ENCODE measurements around the gene MRGPRX2. TPM values are rescaled to one million over a fixed set of nuclear protein-coding genes. Genes with fewer than 3 reads are reported as not detected.

The MRGPRX2 gene
- total RNA-seq, 1 donor from 2014 or later, result not detected

- Histone ChIP-seq H3K4me2 (ENCODE audit: low read length) (no peak overlapping the region), H3K9ac (ENCODE audit: low read length) (no peak overlapping the region), H3K79me2 (ENCODE audit: insufficient read depth, low read length) (no peaks in the 10 kb centered on the region), H3K9me3 (ENCODE audit: insufficient read depth, low read depth, low read length) (no peaks in the 10 kb centered on the region), H2AFZ (ENCODE audit: low read depth, low read length) (no peak overlapping the region), H3K36me3 (ENCODE audit: insufficient read depth, low read length) (no peaks in the 10 kb centered on the region), H3K27me3 (ENCODE audit: insufficient read depth, low read length) (no peaks in the 10 kb centered on the region), H3K27ac (ENCODE audit: low read depth, low read length) (no peak overlapping the region), H4K20me1 (ENCODE audit: insufficient read depth, low read length) (no peaks in the 10 kb centered on the region), H3K4me3 (ENCODE audit: insufficient read depth, low read depth, low read length) (no peak overlapping the region), H3K4me1 (ENCODE audit: insufficient read depth, low read length) (peaks cover 16% of the 10 kb centered on the region)
- no peak for TF ChIP-seq EZH2 (IDR thresholded peaks at IDR 0.05; ENCODE audit: insufficient read depth, low read length)
- no peak for TF ChIP-seq CTCF (IDR thresholded peaks at IDR 0.05; ENCODE audit: insufficient read depth, low read depth, low read length)
- FAIRE-seq (no peak), DNase-seq (ENCODE audit: low read depth) (no peak)
- H3K27me3 Mint-ChIP-seq (ENCODE audit: low read depth, unreplicated experiment), result peaks cover 8% of the 10 kb centered on the region
- H3K27ac Mint-ChIP-seq (ENCODE audit: unreplicated experiment), result peak overlapping the region; percentile 31
- no peaks in the 10 kb centered on the region for H3K9me3 Mint-ChIP-seq (ENCODE audit: unreplicated experiment)
- H3K4me3 Mint-ChIP-seq (ENCODE audit: unreplicated experiment), result no peak overlapping the region
- H3K36me3 Mint-ChIP-seq (ENCODE audit: low read depth, unreplicated experiment), result no peaks in the 10 kb centered on the region
- H3K4me1 Mint-ChIP-seq (ENCODE audit: low read depth, unreplicated experiment), result peaks cover 23% of the 10 kb centered on the region
These were observed 30.8 kb upstream of the MRGPRX2 start for GRCh38 chr11:19091366-19091765.

- Histone ChIP-seq H3K4me1 (ENCODE audit: insufficient read depth, low read length) (peaks cover 16% of the 10 kb centered on the region), H3K27me3 (ENCODE audit: insufficient read depth, low read length) (no peaks in the 10 kb centered on the region), H2AFZ (ENCODE audit: low read depth, low read length) (no peak overlapping the region), H3K79me2 (ENCODE audit: insufficient read depth, low read length) (no peaks in the 10 kb centered on the region), H3K4me2 (ENCODE audit: low read length) (no peak overlapping the region), H3K9ac (ENCODE audit: low read length) (no peak overlapping the region), H4K20me1 (ENCODE audit: insufficient read depth, low read length) (no peaks in the 10 kb centered on the region), H3K4me3 (ENCODE audit: insufficient read depth, low read depth, low read length) (no peak overlapping the region), H3K9me3 (ENCODE audit: insufficient read depth, low read depth, low read length) (no peaks in the 10 kb centered on the region), H3K36me3 (ENCODE audit: insufficient read depth, low read length) (no peaks in the 10 kb centered on the region), H3K27ac (ENCODE audit: low read depth, low read length) (no peak overlapping the region)
- Mint-ChIP-seq H3K4me1 (ENCODE audit: low read depth, unreplicated experiment) (peaks cover 18% of the 10 kb centered on the region), H3K9me3 (ENCODE audit: unreplicated experiment) (no peaks in the 10 kb centered on the region), H3K27me3 (ENCODE audit: low read depth, unreplicated experiment) (peaks cover 5% of the 10 kb centered on the region), H3K27ac (ENCODE audit: unreplicated experiment) (no peak overlapping the region), H3K36me3 (ENCODE audit: low read depth, unreplicated experiment) (no peaks in the 10 kb centered on the region), H3K4me3 (ENCODE audit: unreplicated experiment) (no peak overlapping the region)
- FAIRE-seq (no peak), DNase-seq (ENCODE audit: low read depth) (no peak)
- no peak for TF ChIP-seq CTCF (IDR thresholded peaks at IDR 0.05; ENCODE audit: insufficient read depth, low read depth, low read length)
- TF ChIP-seq EZH2 (IDR thresholded peaks at IDR 0.05; ENCODE audit: insufficient read depth, low read length), result no peak
These were observed 28.9 kb upstream of the MRGPRX2 start for GRCh38 chr11:19089421-19089820.

GRCh38 chr11:19088791-19089190, 28.3 kb upstream of the MRGPRX2 start:
- no peak for FAIRE-seq
- Mint-ChIP-seq H3K27ac (ENCODE audit: unreplicated experiment) (no peak overlapping the region), H3K4me1 (ENCODE audit: low read depth, unreplicated experiment) (peaks cover 14% of the 10 kb centered on the region)

More at GRCh38 chr11:19088791-19089190, 28.3 kb upstream of the MRGPRX2 start:
- H3K9me3 ChIP-seq (ENCODE audit: insufficient read depth, low read depth, low read length), result no peaks in the 10 kb centered on the region
- no peak overlapping the region for H2AFZ ChIP-seq (ENCODE audit: low read depth, low read length)
- no peak overlapping the region for H3K4me2 ChIP-seq (ENCODE audit: low read length)
- H3K9ac ChIP-seq (ENCODE audit: low read length), result no peak overlapping the region
- Mint-ChIP-seq H3K4me3 (ENCODE audit: unreplicated experiment) (no peak overlapping the region), H3K9me3 (ENCODE audit: unreplicated experiment) (no peaks in the 10 kb centered on the region), H3K36me3 (ENCODE audit: low read depth, unreplicated experiment) (no peaks in the 10 kb centered on the region), H3K27me3 (ENCODE audit: low read depth, unreplicated experiment) (peaks cover 7% of the 10 kb centered on the region)
- H3K4me1 ChIP-seq (ENCODE audit: insufficient read depth, low read length), result peaks cover 11% of the 10 kb centered on the region
- H3K27me3 ChIP-seq (ENCODE audit: insufficient read depth, low read length), result no peaks in the 10 kb centered on the region
- no peak for DNase-seq (ENCODE audit: low read depth)
- H3K4me3 ChIP-seq (ENCODE audit: insufficient read depth, low read depth, low read length), result no peak overlapping the region
- H3K79me2 ChIP-seq (ENCODE audit: insufficient read depth, low read length), result no peaks in the 10 kb centered on the region
- no peaks in the 10 kb centered on the region for H3K36me3 ChIP-seq (ENCODE audit: insufficient read depth, low read length)
- TF ChIP-seq EZH2 (IDR thresholded peaks at IDR 0.05; ENCODE audit: insufficient read depth, low read length), result no peak
- no peak for TF ChIP-seq CTCF (IDR thresholded peaks at IDR 0.05; ENCODE audit: insufficient read depth, low read depth, low read length)
- no peak overlapping the region for H3K27ac ChIP-seq (ENCODE audit: low read depth, low read length)
- no peaks in the 10 kb centered on the region for H4K20me1 ChIP-seq (ENCODE audit: insufficient read depth, low read length)

Measured in astrocyte (in vitro differentiated cells and primary cell).